Measurements from ENCODE around the gene ACOT11.
"Not testable (repeated sequence)": the region's sequence is repeated elsewhere in the genome, so short reads cannot be mapped to it uniquely, and the experiment has no call there.

Gene ACOT11

DNA sequence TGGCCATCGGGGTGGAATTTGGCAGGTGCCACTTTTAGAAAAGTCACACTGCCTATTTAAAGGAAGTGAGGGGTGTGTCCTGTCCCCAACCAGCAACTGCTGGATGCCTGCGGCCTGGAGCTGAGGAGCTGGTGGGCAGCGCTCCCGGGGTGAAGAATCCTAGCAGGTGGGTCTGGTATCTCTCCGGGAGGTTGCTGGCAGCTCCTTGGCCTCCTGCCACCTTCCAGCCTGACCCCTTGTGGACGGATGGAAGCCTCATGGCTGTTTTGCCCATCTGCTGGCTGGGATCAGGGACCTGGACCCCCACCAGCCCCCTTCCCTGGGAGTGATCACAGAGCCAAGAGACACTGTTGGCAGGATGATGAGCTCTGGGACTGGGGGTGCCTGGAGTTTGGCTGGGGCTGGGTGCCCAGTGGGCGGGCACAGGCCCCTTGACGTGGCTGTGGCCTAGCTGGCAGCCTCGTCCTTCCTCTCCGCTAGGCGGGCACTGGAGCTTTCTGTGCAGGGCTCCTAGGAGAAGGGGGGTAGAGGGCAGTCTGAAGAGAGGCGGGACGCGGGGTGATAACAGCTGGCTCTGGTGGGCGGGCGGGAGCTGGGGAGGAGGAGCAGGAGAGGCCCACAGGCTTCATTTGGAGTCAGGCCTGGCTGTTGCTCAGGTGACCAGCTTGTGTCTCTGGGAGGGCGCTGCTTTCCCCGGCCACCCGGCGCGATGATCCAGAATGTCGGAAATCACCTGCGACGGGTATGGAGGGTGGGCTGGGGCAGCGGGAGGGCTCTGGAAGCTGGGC lies at the start of gene ACOT11:
ACOT11 (plus strand) TSS at position 628 of the 788 bp plus-strand sequence; CDS start at position 710, 82 bp downstream.
- DNase-seq, result peak; percentile 87 to 96

DNA sequence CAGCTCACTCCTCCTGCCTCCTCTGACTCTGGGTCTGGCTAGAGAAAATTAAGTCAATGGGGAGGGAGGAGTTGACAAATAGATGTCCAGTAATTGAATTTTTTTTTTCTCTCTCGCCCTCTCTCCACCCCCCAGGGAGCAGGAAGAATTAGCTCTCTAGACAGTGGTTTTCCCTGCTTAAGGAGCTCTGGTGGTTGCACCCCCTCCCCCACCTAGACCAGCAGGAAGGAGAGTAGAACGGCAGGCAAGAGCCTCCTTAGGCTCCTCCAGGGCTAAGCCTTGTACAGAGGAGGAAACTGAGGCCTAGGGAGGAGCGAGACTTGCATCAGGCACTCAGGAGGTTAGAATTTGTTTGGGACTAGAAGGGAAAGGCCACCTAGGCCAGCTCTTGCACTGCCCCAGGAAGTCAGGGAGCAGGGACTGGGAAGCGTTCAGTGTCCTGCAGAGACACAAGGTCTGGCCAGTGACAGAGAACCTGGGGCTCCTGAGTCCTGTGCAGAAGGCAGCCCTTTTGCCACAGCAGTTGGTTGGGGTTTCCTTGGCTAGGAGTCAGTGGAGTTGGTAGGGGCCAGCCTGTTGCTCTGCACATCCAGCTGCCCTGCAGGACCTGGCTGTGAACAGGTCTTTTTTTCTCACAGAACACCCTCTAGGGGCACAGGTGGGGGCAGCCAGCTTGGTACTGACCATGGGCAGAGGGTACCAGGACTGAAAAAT lies 49.5 kb upstream of the ACOT11 start:
- DNase-seq, result no peak

DNA sequence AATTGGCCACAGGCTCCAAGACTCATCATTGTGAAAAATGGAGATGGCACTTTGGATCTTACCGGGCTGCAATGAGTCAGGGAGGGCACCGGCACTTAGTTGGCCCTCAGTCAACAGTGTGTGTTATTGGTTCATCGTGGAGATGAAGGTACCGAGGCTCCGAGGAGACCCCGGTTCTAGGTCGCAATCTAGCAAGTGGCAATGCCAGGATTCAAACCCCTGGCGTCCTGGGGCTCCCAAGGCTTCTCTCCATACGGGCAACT lies 49.0 kb upstream of the ACOT11 start:
- DNase-seq, result no peak

DNA sequence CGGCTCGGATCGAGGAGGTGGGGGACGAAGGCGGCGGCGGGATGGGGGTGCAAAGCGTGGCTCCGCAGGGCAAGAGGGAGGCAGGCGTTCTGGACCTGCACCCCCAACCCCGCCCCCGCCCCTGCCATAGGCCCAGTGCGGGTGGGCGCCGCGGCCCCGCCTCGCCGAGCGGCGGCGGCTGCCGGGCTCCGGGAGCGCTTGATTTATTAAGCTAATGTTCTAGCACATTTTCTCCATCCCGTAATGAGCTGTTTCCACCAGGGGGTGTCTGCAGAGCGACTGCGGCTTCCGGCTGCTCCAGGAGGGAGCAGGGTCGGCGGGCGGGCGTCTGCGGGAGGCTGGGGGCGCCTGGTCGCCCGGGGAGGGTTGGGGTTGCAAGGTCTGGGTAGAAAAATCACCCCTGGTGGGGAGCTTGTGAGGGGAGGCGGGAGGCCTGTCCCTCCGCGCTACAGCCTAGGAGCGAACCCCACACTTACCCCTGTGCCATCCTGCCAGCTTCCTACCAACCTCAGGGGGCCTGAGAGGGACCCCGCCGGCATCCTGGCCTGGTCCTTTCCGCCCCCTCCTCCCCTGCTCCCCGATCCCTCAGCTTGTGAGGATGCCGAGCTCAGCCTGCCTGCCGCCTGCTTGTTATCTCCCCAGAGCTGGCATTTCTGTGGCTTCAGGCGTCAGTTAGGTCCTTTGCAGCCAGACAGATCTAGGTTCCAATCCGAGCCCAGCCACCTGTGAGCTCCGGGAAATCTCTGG lies 48.5 kb upstream of the ACOT11 start:
- peak in 1 of 2 experiments; percentile 25 for DNase-seq

DNA sequence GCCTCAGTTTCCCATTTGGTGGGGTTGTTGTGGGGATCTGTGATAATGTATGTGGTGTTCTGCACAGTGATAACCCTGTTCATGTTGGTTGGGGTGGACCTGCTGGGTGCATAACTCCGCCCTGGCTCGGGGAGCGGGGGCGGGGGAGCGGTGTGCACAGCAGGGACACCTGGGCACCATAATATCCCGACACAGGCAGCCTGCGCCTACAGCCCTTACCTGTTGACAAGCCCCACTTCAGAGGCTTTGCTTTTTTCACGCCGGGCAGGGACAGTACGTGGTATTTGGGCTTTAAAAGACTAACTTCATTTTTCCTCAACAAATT lies 48.0 kb upstream of the ACOT11 start:
- DNase-seq, result no peak

DNA sequence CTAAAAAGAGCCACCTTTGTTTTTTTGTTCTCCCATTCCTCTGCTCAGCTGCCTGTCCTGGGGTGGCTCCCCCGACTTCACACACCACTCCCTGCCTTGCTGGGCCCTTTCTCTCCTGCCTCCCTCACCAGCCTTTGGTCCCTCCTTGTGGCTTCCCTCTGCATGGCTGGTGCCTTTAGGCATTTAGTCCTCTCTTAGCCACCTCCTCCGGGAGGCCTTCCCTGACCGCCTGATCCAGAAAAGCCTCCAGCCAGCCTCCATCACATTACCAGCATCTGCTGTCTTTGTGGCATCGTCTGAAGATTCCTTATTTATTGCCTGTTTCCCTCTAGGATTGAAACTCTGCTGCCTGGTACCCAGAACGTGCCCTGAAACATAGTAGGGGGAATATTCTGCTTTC lies 46.2 kb upstream of the ACOT11 start:
- no peak for DNase-seq

DNA sequence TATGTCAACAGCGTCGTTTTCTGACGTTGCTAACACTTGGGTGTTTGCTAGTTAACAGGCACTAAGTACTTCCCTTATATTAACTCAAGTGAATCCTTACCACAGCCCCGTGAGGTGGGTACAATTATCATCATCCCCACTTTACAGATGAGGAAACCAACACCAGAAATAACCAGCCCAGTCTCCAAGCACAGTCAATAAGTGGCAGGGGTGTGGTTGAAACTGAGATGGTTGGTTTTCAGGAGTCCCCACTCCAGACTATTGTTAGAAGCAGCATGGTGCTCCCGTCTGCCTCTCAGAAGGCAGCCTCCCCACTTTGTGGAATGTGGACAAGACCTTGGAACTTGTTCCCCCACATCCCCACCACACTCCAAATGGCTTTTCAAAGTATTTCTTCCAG lies 45.7 kb upstream of the ACOT11 start:
- no peak for DNase-seq

DNA sequence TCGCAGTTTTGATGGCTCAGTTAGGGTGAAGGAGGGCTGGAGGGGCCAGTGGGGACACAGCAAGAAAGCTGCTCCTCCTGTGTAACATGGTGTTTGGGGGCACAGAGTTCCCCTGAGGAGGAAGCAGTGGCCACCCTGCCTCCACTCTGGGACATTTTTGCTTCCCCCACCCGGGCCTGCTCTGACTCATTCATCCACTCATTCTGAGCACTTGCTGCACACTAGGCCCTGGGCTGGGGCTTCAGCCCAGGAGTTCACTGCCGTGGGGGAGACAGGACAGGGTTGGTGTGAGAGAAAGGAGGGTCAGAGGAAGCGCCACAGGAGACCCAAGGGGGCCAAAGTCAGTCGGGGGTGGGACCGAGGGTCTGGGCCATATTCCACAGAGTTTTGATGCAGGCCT lies 41.4 kb upstream of the ACOT11 start:
- DNase-seq, result no peak

DNA sequence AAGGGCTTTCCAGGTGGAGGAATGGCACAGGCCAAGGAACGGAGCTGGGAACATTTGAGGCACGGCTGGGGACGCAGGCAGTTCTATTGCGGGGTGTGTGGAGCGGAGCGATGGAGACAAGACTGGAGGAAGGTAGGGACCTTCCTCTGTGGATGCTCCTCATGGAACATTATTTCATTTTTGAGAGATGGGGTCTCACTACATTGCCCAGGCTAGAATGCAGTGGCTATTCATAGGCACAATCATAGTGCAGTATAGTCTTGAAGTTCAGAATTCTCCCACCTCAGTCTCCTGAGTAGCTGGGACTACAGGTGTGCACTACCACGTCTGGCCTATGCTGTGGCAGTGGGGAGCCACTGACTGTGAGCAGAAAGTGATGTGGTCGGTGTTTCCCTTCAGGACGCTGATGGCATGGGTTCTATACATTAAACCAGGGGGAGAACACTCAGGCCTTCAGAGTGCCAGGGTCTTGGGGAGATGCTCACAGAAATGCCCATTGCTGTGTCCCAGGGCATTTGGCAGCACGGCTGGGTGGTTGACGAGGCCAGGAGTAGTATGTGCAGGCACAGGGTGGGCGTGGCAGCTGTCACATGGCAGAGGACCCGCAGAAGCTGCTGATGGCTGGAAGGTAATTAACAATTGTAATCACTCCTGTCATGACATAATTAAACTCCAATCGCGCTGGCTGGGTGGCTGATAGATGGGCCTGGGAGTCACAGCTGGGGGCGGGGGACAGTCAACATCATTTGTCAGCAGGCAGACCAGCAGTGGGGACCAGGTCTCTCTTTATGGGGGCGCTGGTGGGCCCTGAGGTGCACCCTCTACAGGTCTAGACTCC lies 40.8 kb upstream of the ACOT11 start:
- no peak for DNase-seq

DNA sequence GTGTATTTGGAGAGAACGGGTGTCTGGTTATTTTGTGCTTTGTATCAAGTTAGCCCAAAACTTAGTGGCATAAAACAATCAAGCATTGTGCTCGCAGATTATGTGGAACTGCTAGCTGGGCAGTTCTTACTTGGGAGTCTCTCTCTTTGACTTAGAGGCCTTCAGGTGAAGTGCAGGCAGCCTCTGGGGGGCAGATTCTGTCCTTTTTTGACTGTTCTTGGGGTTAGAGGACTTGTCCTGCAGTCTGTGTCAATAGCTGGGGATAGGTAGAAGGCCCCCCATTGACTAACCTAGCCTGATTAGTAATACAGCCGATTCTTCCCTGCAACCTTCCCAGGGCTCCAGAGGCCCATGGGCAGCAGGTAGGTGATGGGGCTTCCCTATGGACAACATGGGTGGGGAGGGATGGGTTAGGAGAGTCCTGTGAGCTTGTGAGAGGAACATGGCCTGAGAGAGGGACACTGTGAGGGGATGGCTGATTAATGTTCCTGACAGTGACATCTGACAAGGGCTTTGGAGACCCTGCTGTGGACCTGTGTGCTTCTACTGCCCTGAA lies 37.2 kb upstream of the ACOT11 start:
- DNase-seq, result no peak

DNA sequence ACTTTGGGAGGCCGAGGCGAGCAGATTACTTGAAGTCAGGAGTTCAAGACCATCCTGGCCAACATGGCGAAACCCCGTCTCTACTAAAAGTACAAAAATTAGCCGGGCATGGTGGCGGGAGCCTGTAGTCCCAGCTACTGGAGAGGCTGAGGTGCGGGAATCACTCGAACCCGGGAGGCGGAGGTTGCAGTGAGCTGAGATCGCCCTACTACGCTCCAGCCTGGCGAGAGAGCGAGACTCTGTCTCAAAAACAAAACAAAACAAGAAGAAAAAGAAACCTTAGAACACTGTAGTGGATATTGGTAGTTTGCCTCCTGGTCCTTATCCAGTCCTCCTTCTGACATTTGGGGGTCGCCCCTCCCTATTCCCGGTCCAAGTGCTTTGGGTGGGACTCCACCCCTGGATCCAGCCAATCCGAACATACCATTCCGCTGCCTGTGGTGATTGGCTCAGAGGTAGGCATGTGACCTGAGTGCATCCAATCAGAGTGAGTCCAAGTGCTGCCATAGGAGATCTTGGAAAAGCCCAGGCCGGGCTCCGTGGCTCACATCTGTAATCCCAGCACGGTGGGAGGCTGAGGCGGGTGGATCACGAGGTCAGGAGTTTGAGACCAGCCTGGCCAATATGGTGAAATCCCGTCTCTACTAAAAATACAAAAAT lies 34.0 kb upstream of the ACOT11 start:
- not testable (repeated sequence) for DNase-seq

DNA sequence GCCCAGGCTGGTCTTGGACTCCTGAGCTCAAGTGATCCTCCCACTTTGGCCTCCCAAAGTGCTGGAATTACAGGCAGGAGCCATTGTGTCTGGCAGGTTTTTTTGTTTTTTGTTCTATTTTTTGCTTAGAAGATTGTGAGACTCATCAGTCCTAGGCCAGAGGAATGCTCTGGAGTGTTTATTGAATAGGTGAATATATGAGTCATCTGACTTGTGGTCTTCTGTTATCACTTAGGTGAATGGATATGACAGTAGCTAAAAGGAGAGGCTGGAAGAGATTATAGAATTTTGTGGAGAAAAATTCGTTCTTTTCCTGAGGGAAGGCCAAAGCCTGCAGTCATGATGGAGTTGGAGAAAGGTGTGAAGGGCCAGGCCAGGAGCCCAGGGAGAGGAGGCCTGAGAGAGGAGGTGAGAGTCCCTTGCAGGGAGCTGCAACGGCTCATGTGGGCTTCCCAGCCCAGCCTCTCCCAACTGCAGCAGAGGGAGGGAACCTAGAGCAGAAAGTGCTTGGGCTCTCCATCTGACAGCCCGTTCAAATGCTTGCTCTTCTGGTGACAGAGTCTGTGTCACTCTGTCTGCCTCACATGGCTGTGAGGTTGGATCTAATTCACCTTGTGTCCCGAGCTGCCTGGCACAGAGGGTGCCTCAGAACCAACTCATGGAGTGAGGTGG lies 31.6 kb upstream of the ACOT11 start:
- no peak for DNase-seq

DNA sequence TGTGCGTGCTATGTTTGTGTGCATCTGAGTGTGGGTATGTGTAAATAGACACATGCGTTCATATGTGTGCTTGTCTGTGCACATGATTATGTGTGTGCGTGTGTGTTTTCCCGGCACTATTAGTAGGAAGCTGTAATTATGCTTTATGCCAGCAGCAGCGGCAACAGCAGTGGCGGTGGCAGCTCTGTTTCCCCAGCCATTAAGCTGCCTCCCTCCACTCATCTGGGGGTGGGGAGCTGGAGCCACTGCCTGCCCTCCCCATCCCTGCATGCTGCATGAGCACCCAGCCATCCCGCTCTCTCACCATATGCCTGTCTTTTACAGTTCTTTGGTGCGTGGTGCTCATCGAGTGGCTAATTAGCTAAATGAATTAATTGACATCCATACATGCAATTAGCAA lies 30.5 kb upstream of the ACOT11 start:
- DNase-seq, result no peak

DNA sequence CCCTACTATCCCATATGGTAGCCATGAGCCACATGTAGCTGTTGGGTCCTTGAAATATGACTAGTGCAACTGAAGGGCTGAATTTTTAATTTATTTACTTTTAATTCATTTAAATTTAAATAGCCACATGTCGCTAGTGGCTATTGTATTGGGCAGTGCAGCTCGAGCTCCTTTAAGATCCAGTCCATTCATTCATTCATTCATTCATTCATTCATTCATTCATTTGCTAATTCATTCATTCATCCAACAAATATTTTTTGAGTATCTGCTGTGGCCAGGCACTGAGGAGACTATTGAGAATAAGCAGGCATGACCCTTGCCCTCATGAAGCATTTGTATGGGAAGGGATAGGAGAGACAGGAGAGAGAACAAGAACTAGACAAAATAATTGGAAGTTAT lies 29.5 kb upstream of the ACOT11 start:
- no peak for DNase-seq

DNA sequence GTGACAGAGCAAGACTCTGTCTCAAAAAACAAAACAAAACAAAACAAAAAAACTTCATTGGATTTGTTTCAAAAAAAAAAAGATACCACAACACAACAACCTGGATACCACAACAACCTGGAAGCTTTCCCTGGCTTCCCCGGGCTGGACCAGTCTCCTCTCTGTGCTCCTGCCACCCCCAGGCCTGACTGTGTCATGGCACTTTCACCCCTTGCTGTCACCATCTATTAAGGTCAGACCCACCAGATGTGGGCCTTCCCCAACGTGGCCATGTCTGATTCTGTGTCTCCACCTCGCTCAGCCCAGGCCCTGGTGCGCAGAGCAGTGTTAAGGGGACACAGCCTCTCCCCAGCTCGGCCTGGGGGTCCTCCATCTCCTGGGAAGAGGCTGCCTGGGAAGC lies 28.3 kb upstream of the ACOT11 start:
- DNase-seq, result no peak

DNA sequence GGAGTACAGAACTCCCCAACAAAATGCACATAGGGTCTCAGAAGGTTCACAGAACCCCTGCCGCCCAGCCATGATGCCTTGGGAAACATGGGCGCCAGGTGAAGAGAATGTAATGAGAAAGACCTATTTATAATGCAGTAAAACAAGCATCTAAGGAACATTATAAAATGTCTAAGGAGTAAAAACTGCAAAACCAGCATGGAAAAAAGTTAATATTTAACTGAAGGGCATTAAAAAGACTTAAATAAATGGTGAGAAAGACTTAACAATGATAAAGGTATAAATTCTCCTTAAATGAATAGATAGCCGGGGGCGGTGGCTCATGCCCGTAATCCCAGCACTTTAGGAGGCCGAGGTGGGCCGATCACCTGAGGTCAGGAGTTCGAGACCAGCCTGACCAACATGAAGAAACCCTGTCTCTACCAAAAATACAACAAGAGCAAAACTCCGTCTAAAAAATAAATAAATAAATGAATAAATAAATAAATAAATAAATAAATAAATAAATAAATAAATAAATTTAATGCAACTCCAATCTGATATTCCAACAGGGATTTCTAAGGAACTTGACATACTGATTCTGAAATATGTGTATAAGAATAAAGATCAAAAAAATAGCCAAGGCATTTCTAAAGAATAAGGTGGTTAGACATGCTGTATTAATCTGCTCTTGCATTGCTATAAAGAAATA lies 27.3 kb upstream of the ACOT11 start:
- no peak for DNase-seq

DNA sequence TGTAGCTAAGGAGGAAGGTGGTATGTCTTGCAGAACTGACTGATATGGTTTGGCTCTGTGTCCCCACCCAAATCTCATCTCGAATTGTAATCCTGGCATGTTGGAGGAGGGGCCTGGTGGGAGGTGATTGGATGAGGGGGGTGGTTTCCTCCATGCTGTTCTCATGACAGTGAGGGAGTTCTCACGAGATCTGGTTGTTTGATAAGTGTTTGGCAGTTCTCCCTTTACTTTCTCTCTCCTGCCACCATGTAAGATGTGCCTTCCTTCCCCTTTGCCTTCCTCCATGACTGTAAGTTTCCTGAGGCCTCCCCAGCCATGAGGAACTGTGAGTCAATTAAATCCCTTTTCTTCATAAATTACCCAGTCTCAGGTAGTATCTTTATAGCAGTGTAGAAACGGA lies 21.5 kb upstream of the ACOT11 start:
- DNase-seq, result not testable (repeated sequence)

DNA sequence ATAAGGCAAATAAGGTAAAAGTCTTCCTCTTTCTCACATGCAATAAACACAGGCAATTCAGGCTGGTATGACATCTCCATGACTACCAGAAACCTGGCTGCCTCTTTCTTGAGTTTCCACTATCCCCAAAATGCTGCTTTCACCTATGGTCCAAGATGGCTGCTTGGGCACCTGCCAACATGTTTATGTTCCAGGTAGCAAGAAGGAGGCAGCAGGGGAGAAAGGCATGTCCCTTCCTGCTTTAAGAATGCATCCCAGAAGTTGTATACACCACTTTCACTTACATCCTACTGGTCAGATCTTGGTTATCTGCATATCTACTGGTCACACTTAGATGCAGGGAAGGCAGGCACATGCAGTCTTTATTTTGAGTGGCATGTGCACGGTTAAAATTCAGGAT lies 19.4 kb upstream of the ACOT11 start:
- DNase-seq, result no peak

DNA sequence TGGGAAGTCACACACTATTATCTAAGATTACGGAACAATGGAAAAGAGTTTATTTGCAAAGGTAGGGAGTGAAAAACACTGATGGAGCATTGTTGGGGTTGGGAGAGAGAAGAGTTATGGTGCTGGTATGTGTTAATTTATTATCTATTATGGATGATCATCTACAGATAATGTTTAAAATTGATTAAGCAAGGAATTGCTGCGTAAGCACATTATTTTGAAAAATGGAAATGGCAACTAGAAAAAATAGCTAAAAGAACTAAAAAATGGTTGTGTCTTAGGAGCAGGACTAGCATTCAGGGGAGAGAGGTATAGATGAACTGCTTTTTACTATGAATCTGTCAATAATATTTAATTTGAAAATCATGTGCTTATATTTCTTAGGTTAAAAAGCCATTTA lies 16.0 kb upstream of the ACOT11 start:
- no peak for DNase-seq

DNA sequence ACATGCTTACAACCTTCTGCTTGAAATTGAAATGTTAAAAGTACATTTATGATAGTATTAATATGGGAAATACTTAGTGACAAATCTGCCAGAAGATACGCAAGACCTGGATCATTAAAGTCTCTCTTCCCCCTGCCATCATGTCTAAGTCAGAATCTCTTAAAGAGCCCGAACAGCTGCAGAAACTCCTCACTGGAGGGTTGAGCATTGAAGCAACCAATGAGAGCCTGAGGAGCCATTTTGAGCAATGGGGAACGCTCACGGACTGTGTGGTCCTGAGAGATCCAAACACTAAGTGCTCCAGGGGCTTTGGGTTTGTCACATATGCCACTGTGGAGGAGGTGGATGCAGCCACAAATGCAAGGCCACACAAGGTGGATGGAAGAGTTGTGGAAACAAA lies 11.4 kb upstream of the ACOT11 start:
- not testable (repeated sequence) for DNase-seq

DNA sequence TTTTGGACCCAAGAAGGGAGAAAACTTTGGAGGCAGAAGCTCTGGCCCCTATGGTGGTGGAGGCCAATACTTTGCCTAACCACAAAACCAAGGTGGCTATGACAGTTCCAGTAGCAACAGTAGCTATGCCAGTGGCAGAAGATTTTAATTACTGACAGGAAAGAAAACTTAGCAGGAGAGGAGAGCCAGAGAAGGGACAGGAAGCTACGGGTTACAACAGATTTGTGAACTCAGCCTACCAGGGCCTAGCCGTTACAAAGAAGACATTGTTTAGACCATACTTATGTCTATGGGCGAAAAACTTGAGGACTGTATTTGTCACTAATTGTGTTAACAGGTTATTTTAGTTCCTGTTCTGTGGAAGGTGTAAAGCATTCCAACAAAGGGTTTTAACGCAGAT lies 10.4 kb upstream of the ACOT11 start:
- no peak for DNase-seq
